Inferior parietal cortex (tissue), 1 donor: ENCODE measurements around the gene MTRF1.

Experiments used
- DNase-seq: peaks from one replicate; pipeline ENCODE4 v3.0.0-alpha.2; 2016; ENCODE audit errors: extremely low spot score

MTRF1 gene

DNA sequence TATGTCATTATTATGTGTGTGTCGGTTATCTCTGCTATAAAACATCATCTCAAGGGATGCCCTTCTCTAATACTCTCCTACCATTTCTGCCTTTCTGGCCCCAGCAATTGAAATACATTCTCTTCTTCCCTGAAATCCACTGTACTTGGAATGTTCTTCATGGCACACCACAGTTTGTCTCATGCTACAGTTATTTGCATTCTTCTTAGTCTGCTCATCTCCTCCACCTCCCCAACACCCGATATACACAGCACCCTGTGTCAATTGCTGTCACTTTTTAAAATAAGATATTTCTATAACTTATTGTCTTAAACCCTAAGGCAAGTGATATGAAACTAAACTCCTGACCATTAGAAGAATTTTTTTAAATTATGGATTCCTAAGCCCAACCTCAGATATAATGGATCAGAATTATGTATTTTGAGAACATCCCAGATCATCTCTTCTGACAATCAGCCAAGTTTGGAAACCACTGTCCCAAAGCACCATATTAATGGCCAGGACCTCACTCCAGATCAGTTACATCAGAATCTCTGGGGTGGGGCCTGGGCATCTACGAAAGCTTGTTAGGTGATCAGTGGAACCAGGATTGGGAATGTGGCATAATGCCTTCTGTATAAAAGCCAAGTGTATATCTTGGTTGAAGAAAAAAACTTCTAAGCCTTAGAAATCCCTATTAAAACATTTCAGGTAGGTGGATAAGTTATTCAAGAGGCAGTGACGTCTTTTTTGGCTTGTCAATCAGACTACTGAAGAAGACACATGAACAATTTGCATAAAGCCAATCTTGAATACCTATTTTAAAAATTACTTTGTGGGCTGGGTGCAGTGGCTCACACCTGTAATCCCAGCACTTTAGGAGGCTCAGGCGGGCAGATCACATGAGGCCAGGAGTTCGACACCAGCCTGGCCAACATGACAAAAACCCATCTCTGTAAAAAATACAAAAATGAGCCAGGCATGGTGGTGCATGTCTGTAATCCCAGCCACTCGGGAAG lies 39.0 kb downstream of the MTRF1 start:
- DNase-seq = no peak

DNA sequence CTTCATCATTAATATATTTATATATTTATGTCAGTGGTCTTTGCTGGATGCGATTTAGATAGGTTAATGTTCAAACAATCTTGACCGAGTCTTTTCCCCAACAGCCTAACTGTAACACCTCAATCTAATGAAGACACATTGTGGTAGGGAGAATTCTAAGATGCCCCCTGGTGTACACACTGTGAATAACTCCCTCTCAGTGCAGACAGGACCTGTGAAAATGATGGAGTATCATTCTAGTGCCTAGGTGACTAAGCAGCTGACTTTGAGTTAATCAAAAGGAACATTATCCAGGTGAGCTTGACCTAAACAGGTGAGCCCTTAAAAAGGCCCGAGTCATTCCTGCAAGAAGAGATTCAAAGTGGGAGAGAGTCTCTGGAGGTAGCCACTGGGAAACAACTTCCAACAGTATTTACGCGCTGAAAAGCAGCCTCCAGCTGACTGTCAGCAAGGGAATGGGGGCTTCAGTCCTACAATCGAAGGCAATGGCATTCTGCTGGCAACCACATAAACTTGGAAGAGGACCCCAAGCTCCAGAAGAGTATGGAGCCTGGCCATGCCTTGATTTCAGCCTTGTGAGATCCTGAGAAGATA lies 41.0 kb downstream of the MTRF1 start:
- peak; percentile 72 for DNase-seq

DNA sequence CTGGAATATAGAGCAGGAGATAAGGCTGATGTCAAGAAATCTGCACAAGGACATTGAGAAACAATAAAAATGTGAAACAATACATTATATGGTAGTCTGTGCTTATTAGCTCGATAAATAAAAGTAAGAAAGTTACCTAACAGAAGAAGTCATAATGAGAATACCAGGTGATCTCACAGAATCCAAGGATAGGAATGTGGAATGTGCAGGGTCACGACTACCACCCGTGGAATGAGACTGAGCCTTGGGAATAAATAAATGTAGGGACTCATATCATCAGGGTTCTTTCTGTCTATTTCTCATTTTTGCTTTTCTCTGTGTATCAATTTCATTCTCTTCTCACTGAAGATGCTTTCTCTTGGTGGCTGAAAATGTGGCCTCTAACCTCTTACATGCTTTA lies 43.0 kb downstream of the MTRF1 start:
- DNase-seq = no peak

GRCh38 chr13:41216160-41216559 lies 47.2 kb downstream of the MTRF1 start:
- DNase-seq = no peak

DNA sequence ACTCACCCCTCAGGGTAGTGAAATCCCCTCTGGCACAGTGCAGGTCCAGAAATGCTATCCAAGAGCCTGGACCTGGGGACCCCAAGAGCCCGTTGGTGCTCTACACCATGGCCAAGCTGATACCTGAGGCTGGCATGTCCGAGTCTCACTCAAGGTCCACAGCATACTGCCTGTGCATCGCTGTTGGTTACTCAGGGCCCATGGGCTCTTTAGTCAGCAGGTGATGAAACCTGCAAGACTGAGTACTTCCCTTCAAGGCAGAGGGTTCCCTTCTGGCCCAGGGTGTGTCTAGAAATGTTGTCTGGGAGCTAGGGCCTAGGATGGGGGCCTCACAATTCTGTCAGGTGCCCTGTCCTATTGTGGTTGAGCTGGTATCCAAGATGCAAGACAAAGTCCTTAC lies 49.5 kb downstream of the MTRF1 start:
- DNase-seq = no peak

- no peak for DNase-seq
Observed at GRCh38 chr13:41213316-41213715, 50.1 kb downstream of the MTRF1 start.

GRCh38 chr13:41212881-41213280 lies 50.5 kb downstream of the MTRF1 start:
- no peak for DNase-seq

GRCh38 chr13:41211062-41211461 lies 52.3 kb downstream of the MTRF1 start:
- no peak for DNase-seq

GRCh38 chr13:41206467-41206866 lies 56.9 kb downstream of the MTRF1 start:
- no peak for DNase-seq

DNA sequence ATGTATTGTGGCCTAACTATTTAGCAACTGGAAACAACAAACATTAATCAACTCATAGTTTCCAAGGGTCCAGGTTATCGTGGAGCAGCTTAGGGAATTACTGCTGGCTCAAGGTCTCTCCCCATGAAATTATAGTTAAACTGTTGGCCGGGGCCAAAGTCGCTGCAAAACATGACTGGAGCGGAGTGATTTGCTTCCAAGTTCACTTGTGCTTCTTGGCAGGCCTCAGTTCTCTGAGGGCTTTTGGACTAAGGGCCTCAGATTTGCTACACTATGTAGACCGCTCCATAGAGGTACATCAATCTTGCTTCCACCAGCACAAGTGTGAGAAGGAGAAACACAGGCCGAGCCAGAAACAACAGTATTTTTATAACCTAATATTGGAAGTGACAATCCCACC lies 59.6 kb downstream of the MTRF1 start:
- no peak for DNase-seq

DNA sequence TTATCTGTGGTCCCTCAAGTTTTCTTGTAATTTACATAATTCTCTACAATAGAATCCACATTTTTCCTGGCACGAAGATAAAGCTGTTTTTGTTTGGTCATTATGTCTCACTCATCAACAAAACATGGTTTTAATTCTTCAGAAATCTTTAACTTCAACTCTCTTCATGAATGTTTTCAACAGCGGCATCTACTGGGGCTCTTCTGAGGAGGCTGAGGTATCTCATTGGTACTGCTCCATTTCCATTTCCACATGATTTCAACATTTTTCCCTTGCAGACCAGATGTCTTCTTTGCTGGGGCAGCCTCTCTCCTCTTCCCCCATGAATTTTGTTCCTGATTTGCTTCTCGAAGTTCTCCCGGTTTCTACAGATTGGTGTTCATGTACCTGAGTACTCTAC lies 63.2 kb downstream of the MTRF1 start:
- no peak for DNase-seq

DNA sequence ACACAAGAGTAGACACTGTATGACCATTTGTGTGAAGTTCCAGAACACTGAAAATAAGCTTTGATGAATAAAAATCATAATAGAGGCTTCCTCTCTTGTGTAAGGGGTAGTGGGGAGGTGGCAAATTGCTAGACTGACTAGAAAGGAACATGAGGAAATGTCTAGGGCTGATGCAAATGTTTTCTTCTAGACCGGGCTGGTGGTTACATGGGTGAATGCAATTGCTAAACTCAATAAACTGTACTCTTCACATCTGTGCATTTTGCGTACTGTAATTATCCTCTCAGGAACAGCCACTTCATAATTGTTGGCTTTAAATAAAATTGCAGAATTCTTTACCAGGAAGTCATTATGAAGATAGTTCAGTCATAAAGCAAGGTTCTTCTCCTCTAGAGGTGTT lies 63.9 kb downstream of the MTRF1 start:
- no peak for DNase-seq

- no peak for DNase-seq
Observed at GRCh38 chr13:41199079-41199478, 64.3 kb downstream of the MTRF1 start.

- no peak for DNase-seq
Observed at GRCh38 chr13:41196620-41197019, 66.8 kb downstream of the MTRF1 start.

DNA sequence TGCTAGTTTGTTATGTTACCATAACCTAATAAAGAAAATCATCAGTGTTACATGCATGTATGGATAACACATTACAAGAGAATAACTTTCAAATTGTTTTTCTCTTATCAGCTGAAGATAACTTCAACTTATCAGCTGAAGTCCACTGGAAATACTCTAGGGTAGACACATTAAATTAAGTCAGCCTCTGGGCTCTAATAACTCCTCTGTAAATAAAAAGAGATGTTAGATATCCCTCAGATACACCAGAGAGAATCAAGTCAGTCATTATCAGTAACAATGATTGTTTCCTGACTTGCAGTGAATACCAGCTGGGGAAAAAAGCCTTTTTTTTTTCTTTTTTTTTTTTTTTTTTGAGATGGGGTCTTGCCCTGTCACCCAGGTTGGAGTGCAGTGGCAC lies 67.4 kb downstream of the MTRF1 start:
- no peak for DNase-seq

GRCh38 chr13:41193919-41194824 lies 69.2 kb downstream of the MTRF1 start, which contains the start of gene KBTBD7:
KBTBD7 (minus strand) TSS chr13:41194569; CDS start chr13:41194257, 312 bp downstream.
- DNase-seq = peak; percentile 94

GRCh38 chr13:41193469-41193868 lies 69.9 kb downstream of the MTRF1 start:
- no peak for DNase-seq

GRCh38 chr13:41188584-41188983 lies 74.8 kb downstream of the MTRF1 start:
- DNase-seq = no peak

DNA sequence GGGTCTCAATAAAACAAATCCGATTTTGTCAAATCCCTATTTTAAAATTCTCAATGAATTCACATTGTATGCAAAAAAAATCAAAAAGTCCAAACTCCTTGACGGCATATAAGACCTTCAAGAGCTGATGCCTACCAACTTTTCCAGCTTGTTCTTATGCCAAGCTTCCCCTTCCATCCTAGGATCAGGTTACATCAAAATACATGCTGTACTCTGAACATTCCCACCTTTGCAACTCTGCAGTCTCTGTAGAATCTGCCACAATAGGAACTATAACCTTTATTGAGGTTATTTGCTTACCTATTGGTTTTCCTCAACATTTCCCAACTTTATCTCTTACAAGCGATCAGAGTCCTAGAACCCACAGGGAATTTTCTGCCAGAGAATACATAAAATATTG lies 76.9 kb downstream of the MTRF1 start:
- no peak for DNase-seq

DNA sequence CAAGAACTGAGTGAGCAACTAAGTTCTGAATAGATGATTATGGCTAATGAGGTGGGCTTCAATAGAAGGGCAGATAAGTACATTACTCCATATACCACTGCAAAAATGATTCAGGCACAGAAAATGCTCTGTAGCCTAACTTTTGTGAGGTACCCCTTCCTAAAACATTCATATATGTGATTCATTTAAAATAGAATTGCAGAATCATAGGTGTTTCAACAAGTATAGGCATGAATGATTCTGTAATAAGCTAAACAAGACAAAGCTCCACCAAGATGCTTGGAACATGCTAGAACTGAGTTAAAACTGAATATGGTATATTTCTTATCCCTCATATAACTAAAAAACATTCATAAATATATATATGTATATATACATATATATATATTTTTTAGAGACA lies 81.1 kb downstream of the MTRF1 start:
- DNase-seq = no peak

DNA sequence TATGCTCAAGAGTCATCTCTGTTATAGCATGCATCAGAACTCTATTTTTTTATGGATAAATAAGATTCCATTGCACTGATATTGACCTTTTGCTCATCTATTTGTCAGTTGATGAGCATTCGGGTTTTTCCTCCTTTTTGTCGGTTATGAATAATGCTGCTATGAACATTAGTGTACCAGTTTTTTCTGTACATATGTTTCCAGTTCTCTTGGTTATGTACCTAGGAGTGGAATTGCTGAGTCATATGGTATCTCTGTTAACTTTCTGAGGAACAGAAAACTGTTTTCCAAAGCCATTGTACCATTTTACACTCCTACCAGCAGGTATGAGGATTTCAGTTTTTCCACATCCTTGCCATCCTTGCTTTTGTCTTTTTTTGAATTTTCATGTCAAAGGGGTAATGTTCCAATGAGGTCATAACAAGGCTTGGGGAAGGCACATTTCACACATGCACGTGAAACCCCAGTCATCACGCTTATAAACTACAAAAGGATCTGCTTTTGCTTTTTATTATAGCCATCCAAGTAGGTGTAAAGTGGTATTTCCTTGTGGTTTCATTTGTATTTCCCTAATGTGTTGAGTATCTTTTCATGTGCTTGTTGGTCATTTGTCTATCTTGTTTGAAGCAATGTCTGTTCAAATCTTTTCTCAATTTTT lies 83.7 kb downstream of the MTRF1 start:
- no peak for DNase-seq

DNA sequence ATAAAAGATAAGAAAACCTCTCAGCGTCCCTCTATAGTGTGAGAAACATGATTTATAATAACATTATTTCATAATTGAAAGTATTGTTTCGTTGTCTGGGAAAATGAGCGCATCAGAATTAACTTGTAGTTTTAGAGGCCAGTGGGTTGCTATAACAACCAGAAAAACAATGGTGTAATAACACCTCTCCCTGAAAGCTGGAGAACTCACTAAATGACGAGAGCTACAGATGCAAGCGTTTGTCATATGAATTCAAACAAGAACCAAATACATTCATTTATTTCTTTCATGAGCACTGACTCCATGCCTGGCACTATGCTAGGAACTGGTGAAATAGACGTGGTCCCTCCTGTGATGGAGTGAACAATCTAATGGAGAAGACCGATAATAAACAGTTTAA lies 85.3 kb downstream of the MTRF1 start:
- DNase-seq = no peak
